Skeletal muscle satellite cell (primary cell): Measurements from ENCODE around the gene DNAI7. TPM values are rescaled to one million over a fixed set of nuclear protein-coding genes. Genes with fewer than 3 reads are reported as not detected.

Experiments
- H3K27me3 ChIP-seq: 2 replicates; pipeline ENCODE4 v1.7.0; 2013; ENCODE audit warnings: low read length; ENCODE audit not compliant: control insufficient read depth, insufficient read depth
- H3K36me3 ChIP-seq: 2 replicates; pipeline ENCODE4 v1.7.0; 2013; ENCODE audit warnings: mild to moderate bottlenecking, control low read depth, low read length; ENCODE audit not compliant: insufficient read depth
- H3K4me1 ChIP-seq: 2 replicates; pipeline ENCODE4 v1.7.0; 2013; ENCODE audit warnings: low read length; ENCODE audit not compliant: control insufficient read depth, insufficient read depth
- H3K4me2 ChIP-seq: 2 replicates; pipeline ENCODE4 v1.7.0; 2013; ENCODE audit warnings: mild to moderate bottlenecking, low read length
- H3K4me3 ChIP-seq: 2 replicates; pipeline ENCODE4 v1.7.0; 2013; ENCODE audit warnings: low read length
- H3K9ac ChIP-seq: 2 replicates; pipeline ENCODE4 v1.7.0; 2013; ENCODE audit warnings: mild to moderate bottlenecking, low read depth, low read length, moderate library complexity
- H3K9me3 ChIP-seq: replicated peaks from 2 replicates; pipeline ENCODE4 v1.7.0; 2013; ENCODE audit warnings: mild to moderate bottlenecking, control low read depth, low read length
- total RNA-seq: library from RNA; depleted of rRNA; stranded (reverse); fragments of >200 nt; gene quantifications from 2 replicates; pipeline ENCODE4 v1.2.3, GENCODE V29; 2012; rRNA removed

The DNAI7 gene
- under 0.01 TPM in 1 of 2 replicates, not detected in the other for total RNA-seq

GRCh38 chr12:25195056-25195971 lies at the start of gene DNAI7, which contains the start of gene ETFRF1:
TSS of gene DNAI7 (minus strand) at chr12:25195160. CDS start at chr12:25195078, 82 bp downstream.
TSS of gene ETFRF1 (plus strand) at chr12:25195237. CDS start at chr12:25203957, 8,720 bp downstream.
- H3K27me3 ChIP-seq = no peaks in the 10 kb centered on the region
- peak within 1 kb of the TSS; percentile 94 for H3K9ac ChIP-seq
- peaks cover 11% of the 10 kb centered on the region for H3K4me1 ChIP-seq
- H3K9me3 ChIP-seq = no peaks in the 10 kb centered on the region
- H3K4me2 ChIP-seq = peak within 1 kb of the TSS; percentile 98
- no peaks in the 10 kb centered on the region for H3K36me3 ChIP-seq
- H3K4me3 ChIP-seq = peak within 1 kb of the TSS; percentile 94

GRCh38 chr12:25243680-25243990 lies 48.7 kb upstream of the DNAI7 start:
- Histone ChIP-seq H3K9me3 (no peaks in the 10 kb centered on the region), H3K4me2 (no peak overlapping the region), H3K4me3 (no peak overlapping the region), H3K27me3 (no peaks in the 10 kb centered on the region), H3K36me3 (peaks cover 14% of the 10 kb centered on the region), H3K4me1 (no peaks in the 10 kb centered on the region), H3K9ac (no peak overlapping the region)

- Histone ChIP-seq H3K27me3 (no peaks in the 10 kb centered on the region), H3K36me3 (peaks cover 14% of the 10 kb centered on the region), H3K4me2 (no peak overlapping the region), H3K4me3 (no peak overlapping the region), H3K9ac (no peak overlapping the region), H3K4me1 (no peaks in the 10 kb centered on the region), H3K9me3 (no peaks in the 10 kb centered on the region)
These were observed 48.2 kb upstream of the DNAI7 start for GRCh38 chr12:25242981-25243679.

GRCh38 chr12:25241167-25242020 lies 46.4 kb upstream of the DNAI7 start:
- Histone ChIP-seq H3K36me3 (peaks cover 21% of the 10 kb centered on the region), H3K4me3 (no peak overlapping the region), H3K9ac (no peak overlapping the region), H3K9me3 (no peaks in the 10 kb centered on the region), H3K4me2 (no peak overlapping the region), H3K27me3 (no peaks in the 10 kb centered on the region), H3K4me1 (peaks cover 5% of the 10 kb centered on the region)

- H3K4me1 ChIP-seq = peaks cover 14% of the 10 kb centered on the region
- peaks cover 21% of the 10 kb centered on the region for H3K36me3 ChIP-seq
- no peaks in the 10 kb centered on the region for H3K27me3 ChIP-seq
- H3K9me3 ChIP-seq = no peaks in the 10 kb centered on the region
- no peak overlapping the region for H3K4me3 ChIP-seq
- peak overlapping the region; percentile 30 for H3K4me2 ChIP-seq
- no peak overlapping the region for H3K9ac ChIP-seq
These were observed 41.7 kb upstream of the DNAI7 start for GRCh38 chr12:25236626-25237025.

- no peak overlapping the region for H3K9ac ChIP-seq
- no peaks in the 10 kb centered on the region for H3K27me3 ChIP-seq
- H3K4me2 ChIP-seq = peak overlapping the region; percentile 30
- no peaks in the 10 kb centered on the region for H3K9me3 ChIP-seq
- H3K4me1 ChIP-seq = peaks cover 14% of the 10 kb centered on the region
- H3K4me3 ChIP-seq = no peak overlapping the region
- peaks cover 21% of the 10 kb centered on the region for H3K36me3 ChIP-seq
These were observed 41.2 kb upstream of the DNAI7 start for GRCh38 chr12:25236190-25236589.

- no peak overlapping the region for H3K4me3 ChIP-seq
- H3K27me3 ChIP-seq = no peaks in the 10 kb centered on the region
- H3K9ac ChIP-seq = no peak overlapping the region
- H3K36me3 ChIP-seq = peaks cover 9% of the 10 kb centered on the region
- H3K4me1 ChIP-seq = no peaks in the 10 kb centered on the region
- no peaks in the 10 kb centered on the region for H3K9me3 ChIP-seq
- H3K4me2 ChIP-seq = no peak overlapping the region
These were observed 18.4 kb upstream of the DNAI7 start for GRCh38 chr12:25213338-25213737.

GRCh38 chr12:25208554-25208953 lies 13.6 kb upstream of the DNAI7 start:
- no peaks in the 10 kb centered on the region for H3K4me1 ChIP-seq
- no peaks in the 10 kb centered on the region for H3K27me3 ChIP-seq
- H3K4me3 ChIP-seq = no peak overlapping the region
- no peak overlapping the region for H3K4me2 ChIP-seq
- no peak overlapping the region for H3K9ac ChIP-seq
- H3K9me3 ChIP-seq = no peaks in the 10 kb centered on the region
- H3K36me3 ChIP-seq = peaks cover 24% of the 10 kb centered on the region

- no peak overlapping the region for H3K9ac ChIP-seq
- no peak overlapping the region for H3K4me3 ChIP-seq
- no peaks in the 10 kb centered on the region for H3K9me3 ChIP-seq
- H3K36me3 ChIP-seq = peaks cover 30% of the 10 kb centered on the region
- no peak overlapping the region for H3K4me2 ChIP-seq
- H3K27me3 ChIP-seq = no peaks in the 10 kb centered on the region
- H3K4me1 ChIP-seq = no peaks in the 10 kb centered on the region
These were observed 12.9 kb upstream of the DNAI7 start for GRCh38 chr12:25207846-25208245.

- H3K9me3 ChIP-seq = no peaks in the 10 kb centered on the region
- no peak overlapping the region for H3K4me2 ChIP-seq
- no peak overlapping the region for H3K9ac ChIP-seq
- H3K27me3 ChIP-seq = no peaks in the 10 kb centered on the region
- no peaks in the 10 kb centered on the region for H3K4me1 ChIP-seq
- H3K4me3 ChIP-seq = no peak overlapping the region
- peaks cover 30% of the 10 kb centered on the region for H3K36me3 ChIP-seq
These were observed 12.5 kb upstream of the DNAI7 start for GRCh38 chr12:25207411-25207810.

GRCh38 chr12:25202137-25202536 lies 7.2 kb upstream of the DNAI7 start:
- peaks cover 13% of the 10 kb centered on the region for H3K36me3 ChIP-seq
- no peaks in the 10 kb centered on the region for H3K9me3 ChIP-seq
- no peak overlapping the region for H3K4me3 ChIP-seq
- no peaks in the 10 kb centered on the region for H3K27me3 ChIP-seq
- H3K4me1 ChIP-seq = peaks cover 4% of the 10 kb centered on the region
- no peak overlapping the region for H3K4me2 ChIP-seq
- H3K9ac ChIP-seq = no peak overlapping the region
